ENCODE data around the gene THEM4. TPM values are rescaled to one million over a fixed set of nuclear protein-coding genes. Genes with fewer than 3 reads are reported as not detected.

Gene THEM4
- total and polyA plus RNA-seq, 2 donors (not counting 1 experiment from before 2014, with no cell fraction given) = 15.0 to 16.1 TPM

DNA sequence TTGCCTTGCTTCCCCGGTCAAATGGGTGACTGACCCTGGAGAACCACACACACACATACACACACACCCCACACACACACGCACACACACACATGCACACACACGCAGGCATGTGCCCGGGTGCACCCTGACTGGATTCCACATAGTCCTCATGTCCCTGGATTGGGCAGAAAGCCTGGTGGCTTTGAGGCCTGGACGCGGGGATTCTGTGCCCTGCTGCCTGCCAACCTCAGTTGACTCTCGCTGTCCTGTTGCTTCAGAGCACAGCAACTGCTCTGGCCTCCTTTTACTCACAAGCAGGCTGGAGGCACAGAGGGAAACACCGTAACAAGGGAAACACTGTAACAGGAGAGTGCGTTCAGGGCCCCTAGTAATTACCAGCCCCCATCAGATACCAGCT is 84.1 kb downstream of the THEM4 start:
- Mint-ChIP-seq H3K4me1 (peaks cover 12% of the 10 kb centered on the region), H3K4me3 (no peak overlapping the region), H3K27ac (no peak overlapping the region), H3K27me3 (peaks cover 30% of the 10 kb centered on the region), H3K9me3 (ENCODE audit: insufficient read depth) (no peaks in the 10 kb centered on the region)
- no peak for ATAC-seq (ENCODE audit: low read depth)
- H3K27ac ChIP-seq (ENCODE audit: low read length in 2 of 2) = no peak overlapping the region
- H3K4me2 ChIP-seq (replicated peaks; ENCODE audit: low read depth, low read length, poor library complexity, severe bottlenecking) = no peak overlapping the region
- no peaks in the 10 kb centered on the region for H3K36me3 ChIP-seq (replicated peaks in 1 of 2; ENCODE audit: control extremely low read depth in 1 of 2, control insufficient read depth in 1 of 2, extremely low read depth in 1 of 2, insufficient read depth in 2 of 2, low read length in 1 of 2)
- no peaks in the 10 kb centered on the region for H4K20me1 ChIP-seq (ENCODE audit: control insufficient read depth, insufficient read depth, low read length, poor library complexity, severe bottlenecking)
- DNase-seq = no peak
- no peak overlapping the region for H3K9ac ChIP-seq (ENCODE audit: low read length)
- peaks cover 7 to 11% of the 10 kb centered on the region in 2 donors for H3K4me1 ChIP-seq (ENCODE audit: control insufficient read depth in 2 of 2, insufficient read depth in 2 of 2, low read length in 2 of 2)
- intact Hi-C loops (cut with micrococcal nuclease) = no loop called here
- no peak overlapping the region for H2AFZ ChIP-seq (ENCODE audit: insufficient read depth, low read depth, low read length, poor library complexity, severe bottlenecking)
- ChIA-PET CTCF (no interaction called here), POLR2A (no interaction called here)
- TF ChIP-seq, protein P1, sequence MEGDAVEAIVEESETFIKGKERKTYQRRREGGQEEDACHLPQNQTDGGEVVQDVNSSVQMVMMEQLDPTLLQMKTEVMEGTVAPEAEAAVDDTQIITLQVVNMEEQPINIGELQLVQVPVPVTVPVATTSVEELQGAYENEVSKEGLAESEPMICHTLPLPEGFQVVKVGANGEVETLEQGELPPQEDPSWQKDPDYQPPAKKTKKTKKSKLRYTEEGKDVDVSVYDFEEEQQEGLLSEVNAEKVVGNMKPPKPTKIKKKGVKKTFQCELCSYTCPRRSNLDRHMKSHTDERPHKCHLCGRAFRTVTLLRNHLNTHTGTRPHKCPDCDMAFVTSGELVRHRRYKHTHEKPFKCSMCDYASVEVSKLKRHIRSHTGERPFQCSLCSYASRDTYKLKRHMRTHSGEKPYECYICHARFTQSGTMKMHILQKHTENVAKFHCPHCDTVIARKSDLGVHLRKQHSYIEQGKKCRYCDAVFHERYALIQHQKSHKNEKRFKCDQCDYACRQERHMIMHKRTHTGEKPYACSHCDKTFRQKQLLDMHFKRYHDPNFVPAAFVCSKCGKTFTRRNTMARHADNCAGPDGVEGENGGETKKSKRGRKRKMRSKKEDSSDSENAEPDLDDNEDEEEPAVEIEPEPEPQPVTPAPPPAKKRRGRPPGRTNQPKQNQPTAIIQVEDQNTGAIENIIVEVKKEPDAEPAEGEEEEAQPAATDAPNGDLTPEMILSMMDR (IDR thresholded peaks at IDR 0.05) = no peak
- no peak for TF ChIP-seq EZH2 (IDR thresholded peaks at IDR 0.05; ENCODE audit: borderline replicate concordance, insufficient read depth, low read depth, low read length, poor library complexity, severe bottlenecking)
- H3K27me3 ChIP-seq (replicated peaks in 1 of 4; ENCODE audit: control extremely low read depth in 1 of 4, control insufficient read depth in 3 of 4, insufficient read depth in 4 of 4, low read length in 3 of 4) = peaks cover 0 to 27% (median 3%) of the 10 kb centered on the region in 4 experiments
- H3K4me3 ChIP-seq (ENCODE audit: control extremely low read depth in 1 of 5, extremely low read depth in 1 of 5, insufficient read depth in 1 of 5, low read depth in 2 of 5, low read length in 4 of 5) = no peak overlapping the region
- WGBS (ENCODE audit: insufficient coverage) = 86% methylated on average over 9 of the region's 9 CpGs
- H3K79me2 ChIP-seq (ENCODE audit: control insufficient read depth, insufficient read depth, low read length) = no peaks in the 10 kb centered on the region
- H3K9me3 ChIP-seq (ENCODE audit: control extremely low read depth in 1 of 3, control insufficient read depth in 2 of 3, insufficient read depth in 1 of 3, low read length in 2 of 3) = no peaks in the 10 kb centered on the region

Small RNAs within 50 kb of the gene (small RNA-seq; reads per million reads assigned to genes)
- gene RF00019 (ENCODE audit: insufficient read length, low read depth, low replicate concordance) = not detected

Other genes starting within 250 kb of the THEM4 start
- gene CELF3, start 192.7 kb downstream of the THEM4 start, total RNA-seq = not detected in 2 replicates
- not detected in 2 replicates for gene CELF3, start 192.7 kb downstream of the THEM4 start, polyA plus RNA-seq
- not detected in 2 replicates for gene RIIAD1, start 188.0 kb downstream of the THEM4 start, total RNA-seq
- gene RIIAD1, start 188.0 kb downstream of the THEM4 start, polyA plus RNA-seq = not detected in 2 replicates
- 84.6 and 100 TPM in 2 replicates for gene MRPL9, start 146.0 kb downstream of the THEM4 start, total RNA-seq
- 65.5 and 92.5 TPM in 2 replicates for gene MRPL9, start 146.0 kb downstream of the THEM4 start, polyA plus RNA-seq
- 12.8 and 13.3 TPM in 2 replicates for gene TDRKH, start 119.0 kb downstream of the THEM4 start, total RNA-seq
- gene TDRKH, start 119.0 kb downstream of the THEM4 start, polyA plus RNA-seq = 2.0 and 2.2 TPM in 2 replicates
- gene LINGO4, start 104.1 kb downstream of the THEM4 start, total RNA-seq = not detected in 2 replicates
- not detected in 2 replicates for gene LINGO4, start 104.1 kb downstream of the THEM4 start, polyA plus RNA-seq
- gene RORC, start 77.7 kb downstream of the THEM4 start, total RNA-seq = 0.12 TPM in 1 of 2 replicates, not detected in the other
- 0.07 and 0.15 TPM in 2 replicates for gene RORC, start 77.7 kb downstream of the THEM4 start, polyA plus RNA-seq
- not detected in 2 replicates for gene C2CD4D, start 69.7 kb downstream of the THEM4 start, total RNA-seq
- 0.07 TPM in 2 replicates for gene C2CD4D, start 69.7 kb downstream of the THEM4 start, polyA plus RNA-seq
- not detected in 2 replicates for gene THEM5, start 55.8 kb downstream of the THEM4 start, total RNA-seq
- gene THEM5, start 55.8 kb downstream of the THEM4 start, polyA plus RNA-seq = not detected in 2 replicates
- gene S100A10, start 84.3 kb upstream of the THEM4 start, total RNA-seq = 40.4 and 47.1 TPM in 2 replicates
- gene S100A10, start 84.3 kb upstream of the THEM4 start, polyA plus RNA-seq = 29.9 and 38.0 TPM in 2 replicates
- 31.4 and 33.1 TPM in 2 replicates for gene S100A11, start 127.5 kb upstream of the THEM4 start, total RNA-seq
- 10.9 and 26.2 TPM in 2 replicates for gene S100A11, start 127.5 kb upstream of the THEM4 start, polyA plus RNA-seq
- gene TCHHL1, start 179.6 kb upstream of the THEM4 start, total RNA-seq = not detected in 2 replicates
- not detected in 2 replicates for gene TCHHL1, start 179.6 kb upstream of the THEM4 start, polyA plus RNA-seq
- not detected in 2 replicates for gene TCHH, start 205.9 kb upstream of the THEM4 start, total RNA-seq
- not detected in 2 replicates for gene TCHH, start 205.9 kb upstream of the THEM4 start, polyA plus RNA-seq
- gene RPTN, start 249.7 kb upstream of the THEM4 start, total RNA-seq = not detected in 2 replicates
- not detected in 2 replicates for gene RPTN, start 249.7 kb upstream of the THEM4 start, polyA plus RNA-seq

All from B cell (primary cell).